ENCODE data around the gene HMCN1.

DNA sequence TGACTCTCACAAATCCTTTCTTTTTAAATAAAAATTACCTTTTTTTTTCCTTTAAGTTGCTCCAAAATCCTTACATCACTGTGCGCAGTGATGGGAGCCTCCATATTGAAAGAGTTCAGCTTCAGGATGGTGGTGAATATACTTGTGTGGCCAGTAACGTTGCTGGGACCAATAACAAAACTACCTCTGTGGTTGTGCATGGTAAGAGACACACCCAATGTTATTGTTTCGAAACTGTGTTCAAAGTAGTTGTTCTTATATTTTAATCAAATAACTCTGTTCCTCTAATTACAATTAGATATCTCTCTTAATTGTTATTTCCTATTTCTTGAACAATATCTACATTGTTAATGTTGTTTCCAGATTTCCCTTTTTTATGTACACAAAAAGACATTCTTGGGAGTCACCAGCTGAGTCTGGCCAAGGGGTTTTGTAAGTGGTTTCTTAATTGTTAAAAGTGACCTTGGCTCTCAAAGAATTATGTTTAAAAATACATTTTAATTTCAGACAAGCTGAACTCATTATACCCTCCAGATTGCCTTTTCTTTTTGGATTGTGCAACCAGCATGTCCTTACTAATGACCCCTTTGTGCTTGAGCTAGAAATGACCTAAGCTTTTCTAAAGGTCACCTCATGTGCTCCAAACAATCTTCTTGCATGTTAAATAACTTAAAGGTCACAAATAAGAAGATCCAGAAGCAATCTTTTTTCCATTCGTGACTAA, 250.1 kb downstream of the HMCN1 start:
- TF ChIP-seq, protein P1, sequence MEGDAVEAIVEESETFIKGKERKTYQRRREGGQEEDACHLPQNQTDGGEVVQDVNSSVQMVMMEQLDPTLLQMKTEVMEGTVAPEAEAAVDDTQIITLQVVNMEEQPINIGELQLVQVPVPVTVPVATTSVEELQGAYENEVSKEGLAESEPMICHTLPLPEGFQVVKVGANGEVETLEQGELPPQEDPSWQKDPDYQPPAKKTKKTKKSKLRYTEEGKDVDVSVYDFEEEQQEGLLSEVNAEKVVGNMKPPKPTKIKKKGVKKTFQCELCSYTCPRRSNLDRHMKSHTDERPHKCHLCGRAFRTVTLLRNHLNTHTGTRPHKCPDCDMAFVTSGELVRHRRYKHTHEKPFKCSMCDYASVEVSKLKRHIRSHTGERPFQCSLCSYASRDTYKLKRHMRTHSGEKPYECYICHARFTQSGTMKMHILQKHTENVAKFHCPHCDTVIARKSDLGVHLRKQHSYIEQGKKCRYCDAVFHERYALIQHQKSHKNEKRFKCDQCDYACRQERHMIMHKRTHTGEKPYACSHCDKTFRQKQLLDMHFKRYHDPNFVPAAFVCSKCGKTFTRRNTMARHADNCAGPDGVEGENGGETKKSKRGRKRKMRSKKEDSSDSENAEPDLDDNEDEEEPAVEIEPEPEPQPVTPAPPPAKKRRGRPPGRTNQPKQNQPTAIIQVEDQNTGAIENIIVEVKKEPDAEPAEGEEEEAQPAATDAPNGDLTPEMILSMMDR (IDR thresholded peaks at IDR 0.05; ENCODE audit: low read length), result no peak
- no peak for TF ChIP-seq EZH2 (IDR thresholded peaks at IDR 0.05; ENCODE audit: borderline replicate concordance, low read length)
